ENCODE results near the gene MYO3B.

DNA sequence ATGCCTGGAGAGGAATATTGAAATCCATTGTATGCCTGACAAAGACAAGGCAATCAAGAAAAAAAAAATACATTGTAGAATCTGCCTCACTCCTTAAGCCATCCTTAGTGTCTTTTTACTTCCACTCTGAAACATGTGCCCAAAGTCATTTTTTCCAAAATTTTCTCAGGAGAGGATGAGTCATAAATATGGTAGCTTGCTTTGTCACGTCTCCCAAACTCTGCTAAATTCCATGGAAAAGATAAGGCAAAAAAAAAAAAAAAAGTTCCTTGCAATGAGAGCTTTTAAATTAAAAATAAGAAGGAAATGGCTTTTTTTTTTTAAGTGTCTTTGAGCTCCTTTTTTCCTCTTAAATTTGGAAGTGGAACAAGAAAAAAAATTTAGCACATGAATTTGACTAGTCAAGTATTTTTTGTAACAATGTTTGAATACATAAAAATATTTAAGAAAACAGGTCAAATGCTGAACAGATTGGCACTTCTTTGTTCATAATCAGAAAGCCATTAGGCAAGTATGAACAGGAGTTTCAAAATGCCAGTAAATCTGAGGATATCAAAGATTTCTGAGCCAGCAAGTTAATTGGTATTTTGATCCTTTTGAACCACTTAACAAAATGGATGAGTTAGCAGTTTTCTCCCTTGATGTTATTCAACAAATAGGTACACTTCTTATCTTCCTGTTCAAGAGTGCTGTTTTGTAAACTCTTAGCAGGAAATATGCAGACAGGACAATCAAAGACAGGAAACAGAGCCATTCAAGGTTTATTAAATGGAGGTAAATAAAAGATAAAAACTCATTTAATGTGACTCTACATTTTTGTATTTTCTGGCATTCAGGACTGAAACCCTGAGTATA is 289.8 kb downstream of the MYO3B start:
- TF ChIP-seq POLR2AphosphoS5 (IDR thresholded peaks at IDR 0.05; ENCODE audit: borderline replicate concordance, low read depth, low read length) (no peak), EZH2 (IDR thresholded peaks at IDR 0.05) (no peak)
